ENCODE measurements around the gene FRYL.

- TF ChIP-seq GATA2 (IDR thresholded peaks at IDR 0.05; ENCODE audit: low read depth, low read length) (no peak), GATA3 (IDR thresholded peaks at IDR 0.05; ENCODE audit: low read depth, low read length) (no peak)
Measured at GRCh38 chr4:48542888-48543287, 237.2 kb downstream of the FRYL start.
